ENCODE data around the gene OPA1. TPM values are rescaled to one million over a fixed set of nuclear protein-coding genes. Genes with fewer than 3 reads are reported as not detected.

OPA1 gene
- total and polyA plus RNA-seq, 8 donors, result 12.1 to 198 (median 41.7) TPM

DNA sequence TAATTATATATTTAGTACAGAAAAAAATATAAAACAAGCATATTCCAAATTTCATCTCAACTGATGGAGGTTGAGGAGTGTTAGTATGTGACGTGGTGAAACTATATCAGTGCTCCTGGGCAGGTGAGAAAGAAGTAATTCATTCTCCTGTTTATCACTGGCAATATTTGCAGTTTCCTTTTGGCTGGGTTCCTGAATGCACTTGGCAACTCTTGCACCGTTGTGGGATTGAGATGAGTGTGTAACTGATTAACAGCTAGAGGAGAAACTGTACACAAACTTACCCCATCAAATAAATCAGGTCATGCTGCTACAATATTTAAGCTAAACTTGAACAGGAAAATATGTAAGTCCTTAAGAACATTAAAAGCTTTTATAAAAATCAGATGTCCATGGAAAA, 36.2 kb upstream of the OPA1 start:
- Histone ChIP-seq H3K4me1 (peaks cover 0 to 27% (median 11%) of the 10 kb centered on the region in 4 donors), H3K36me3 (no peaks in the 10 kb centered on the region), H3K9me3 (no peaks in the 10 kb centered on the region), H3K27me3 (no peaks in the 10 kb centered on the region), H3K27ac (peak overlapping the region in 3 of 5 donors; percentile 25 to 52 (median 30)), H3K4me3 (no peak overlapping the region)
- intact Hi-C loops (cut with DNase I; ENCODE audit: low total_unique reads), result no loop called here
- WGBS, 5 donors, result 17 to 29% (median 20%) methylated on average over 2 of the region's 2 CpGs
- TF ChIP-seq POLR2A (IDR thresholded peaks at IDR 0.05) (no peak), CTCF (IDR thresholded peaks at IDR 0.05) (no peak), POLR2AphosphoS5 (IDR thresholded peaks at IDR 0.05) (peak in 2 of 3 donors; percentile 76 to 90), EP300 (IDR thresholded peaks at IDR 0.05) (no peak)
- DNase-seq, result peak; percentile 85 to 87

DNA sequence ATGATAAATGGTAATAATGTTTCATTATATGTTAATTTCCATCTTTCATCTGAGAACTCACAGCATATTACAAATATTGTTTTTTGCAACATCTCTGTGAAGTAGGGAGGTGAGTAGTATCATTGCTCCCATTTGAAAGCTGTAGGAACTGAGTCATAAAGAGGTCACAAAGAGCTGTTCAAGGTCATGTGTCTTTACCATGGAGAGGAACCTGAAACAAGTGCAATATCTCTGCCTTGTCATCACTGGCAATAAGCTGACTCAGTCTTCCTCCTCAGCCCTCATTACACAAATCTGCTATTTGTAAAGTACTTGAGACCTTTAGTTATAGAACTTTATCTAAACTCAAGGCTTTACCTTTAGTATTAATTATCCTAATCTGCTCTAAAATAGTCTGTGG, 33.9 kb upstream of the OPA1 start:
- Histone ChIP-seq H3K4me3 (no peak overlapping the region), H3K4me1 (peaks cover 0 to 14% (median 8%) of the 10 kb centered on the region in 4 donors), H3K27me3 (no peaks in the 10 kb centered on the region), H3K27ac (no peak overlapping the region), H3K36me3 (no peaks in the 10 kb centered on the region), H3K9me3 (no peaks in the 10 kb centered on the region)
- TF ChIP-seq POLR2AphosphoS5 (IDR thresholded peaks at IDR 0.05), result no peak
- intact Hi-C loops (cut with DNase I; ENCODE audit: low total_unique reads), result no loop called here
- no peak for DNase-seq

GRCh38 chr3:193560091-193560490, 32.9 kb upstream of the OPA1 start:
- TF ChIP-seq CTCF (IDR thresholded peaks at IDR 0.05) (no peak), POLR2A (IDR thresholded peaks at IDR 0.05) (no peak)
- Histone ChIP-seq H3K9me3 (no peaks in the 10 kb centered on the region), H3K36me3 (no peaks in the 10 kb centered on the region), H3K27me3 (no peaks in the 10 kb centered on the region), H3K4me3 (no peak overlapping the region), H3K27ac (no peak overlapping the region), H3K4me1 (peaks cover 0 to 14% (median 8%) of the 10 kb centered on the region in 4 donors)
- WGBS, 5 donors, result 92 to 97% (median 96%) methylated on average over 4 of the region's 4 CpGs
- intact Hi-C loops (cut with DNase I; ENCODE audit: low total_unique reads), result loop anchor here (10.0 kb wide), 1 partner anchor 105 kb away; no protein-coding TSS in a partner anchor
- DNase-seq, result no peak

DNA sequence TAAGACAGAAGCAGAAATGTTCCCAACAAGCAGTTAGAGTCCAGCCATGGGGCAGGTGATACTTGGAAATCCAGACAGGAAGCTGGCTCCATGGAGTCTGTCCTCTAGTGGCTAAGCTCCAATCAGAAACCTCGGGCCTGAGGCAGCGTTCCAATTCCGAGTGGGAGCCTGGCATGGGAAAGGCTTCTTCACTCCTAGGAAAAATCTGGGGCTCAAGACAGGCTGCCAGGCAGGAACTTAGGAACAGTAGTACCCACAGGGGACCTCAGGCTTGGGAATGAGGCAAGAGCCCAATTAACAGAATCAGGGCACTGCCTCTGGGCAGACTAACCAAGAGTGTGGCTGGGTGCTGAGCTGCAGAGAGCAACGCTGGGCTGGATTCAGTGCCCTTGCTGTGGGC, 32.1 kb upstream of the OPA1 start:
- peak in 1 of 2 donors; percentile 59 for DNase-seq
- H3K9me3 ChIP-seq, result no peaks in the 10 kb centered on the region
- TF ChIP-seq EP300 (IDR thresholded peaks at IDR 0.05), result no peak
- no peak for TF ChIP-seq POLR2A (IDR thresholded peaks at IDR 0.05)
- no peak for TF ChIP-seq POLR2AphosphoS5 (IDR thresholded peaks at IDR 0.05)
- no peak for TF ChIP-seq CTCF (IDR thresholded peaks at IDR 0.05)
- peaks cover 0 to 14% (median 8%) of the 10 kb centered on the region in 4 donors for H3K4me1 ChIP-seq
- H3K4me3 ChIP-seq, result no peak overlapping the region
- H3K27ac ChIP-seq, result no peak overlapping the region
- intact Hi-C loops (cut with DNase I; ENCODE audit: low total_unique reads), result loop anchor here (10.0 kb wide), 1 partner anchor 106 kb away; no protein-coding TSS in a partner anchor
- H3K27me3 ChIP-seq, result no peaks in the 10 kb centered on the region
- WGBS, 5 donors, result 41 to 67% (median 52%) methylated on average over 4 of the region's 4 CpGs
- H3K36me3 ChIP-seq, result no peaks in the 10 kb centered on the region

- intact Hi-C loops (cut with DNase I; ENCODE audit: low total_unique reads), result loop anchor here (10.0 kb wide), 1 partner anchor 109 kb away; no protein-coding TSS in a partner anchor
- no peak overlapping the region for H3K27ac ChIP-seq
Observed at GRCh38 chr3:193563426-193563825, 29.6 kb upstream of the OPA1 start.

More at GRCh38 chr3:193563426-193563825, 29.6 kb upstream of the OPA1 start:
- no peaks in the 10 kb centered on the region for H3K36me3 ChIP-seq
- no peak for DNase-seq
- WGBS, 5 donors, result 68 to 81% (median 76%) methylated on average over 3 of the region's 3 CpGs
- H3K9me3 ChIP-seq, result no peaks in the 10 kb centered on the region
- H3K4me1 ChIP-seq, result no peaks in the 10 kb centered on the region
- no peaks in the 10 kb centered on the region for H3K27me3 ChIP-seq
- no peak overlapping the region for H3K4me3 ChIP-seq
- TF ChIP-seq CTCF (IDR thresholded peaks at IDR 0.05) (no peak), POLR2A (IDR thresholded peaks at IDR 0.05) (no peak), POLR2AphosphoS5 (IDR thresholded peaks at IDR 0.05) (no peak), EP300 (IDR thresholded peaks at IDR 0.05) (no peak)

All from stomach (tissue), 9 donors.